HG03378 (cell line): ENCODE results near the gene MSL1.

Source experiments
- ATAC-seq: cut with Tn5 transposase; IDR thresholded peaks from one replicate; pipeline ENCODE4 v1.9.1; 2021; ENCODE audit warnings: mild to moderate bottlenecking, moderate library complexity; ENCODE audit not compliant: unreplicated experiment

Gene MSL1

GRCh38 chr17:40090237-40091119 lies 31.3 kb upstream of the MSL1 start:
- no peak for ATAC-seq

DNA sequence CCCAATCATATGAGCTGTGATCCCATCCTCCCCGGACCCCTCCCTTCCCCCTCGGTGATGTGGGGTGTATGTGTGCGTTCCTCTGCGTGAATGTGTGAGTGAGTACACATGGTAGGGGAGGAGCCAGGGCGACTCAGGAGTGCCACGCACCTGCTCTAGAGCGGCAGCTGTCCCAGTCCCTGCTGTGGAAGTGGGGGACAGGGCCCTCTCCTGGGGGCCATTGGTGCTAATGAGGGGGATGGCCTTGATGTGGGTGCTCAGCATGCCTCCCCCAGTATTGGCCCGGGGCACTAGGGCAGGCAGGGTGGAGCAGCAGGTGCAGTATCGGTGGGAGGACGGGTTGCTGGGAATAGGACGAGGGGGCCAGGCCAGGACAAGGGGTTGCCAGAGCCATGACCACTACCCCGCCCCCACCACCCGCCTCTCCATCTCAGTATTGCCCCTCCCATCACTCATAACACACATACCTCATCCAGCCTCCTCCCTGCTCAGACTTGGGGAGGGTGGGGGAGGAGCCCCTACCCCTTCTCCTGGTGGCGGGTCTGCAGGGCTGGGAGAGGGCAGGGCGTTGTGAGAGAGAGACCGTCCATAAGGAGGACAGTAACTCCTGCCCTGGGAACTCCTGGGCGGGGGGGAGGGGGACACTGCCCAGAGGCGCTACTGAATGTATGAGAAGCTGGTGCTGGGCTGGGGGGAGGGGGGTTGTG lies 29.9 kb upstream of the MSL1 start:
- ATAC-seq = no peak

- no peak for ATAC-seq
Observed at GRCh38 chr17:40092581-40092980, 29.2 kb upstream of the MSL1 start.

DNA sequence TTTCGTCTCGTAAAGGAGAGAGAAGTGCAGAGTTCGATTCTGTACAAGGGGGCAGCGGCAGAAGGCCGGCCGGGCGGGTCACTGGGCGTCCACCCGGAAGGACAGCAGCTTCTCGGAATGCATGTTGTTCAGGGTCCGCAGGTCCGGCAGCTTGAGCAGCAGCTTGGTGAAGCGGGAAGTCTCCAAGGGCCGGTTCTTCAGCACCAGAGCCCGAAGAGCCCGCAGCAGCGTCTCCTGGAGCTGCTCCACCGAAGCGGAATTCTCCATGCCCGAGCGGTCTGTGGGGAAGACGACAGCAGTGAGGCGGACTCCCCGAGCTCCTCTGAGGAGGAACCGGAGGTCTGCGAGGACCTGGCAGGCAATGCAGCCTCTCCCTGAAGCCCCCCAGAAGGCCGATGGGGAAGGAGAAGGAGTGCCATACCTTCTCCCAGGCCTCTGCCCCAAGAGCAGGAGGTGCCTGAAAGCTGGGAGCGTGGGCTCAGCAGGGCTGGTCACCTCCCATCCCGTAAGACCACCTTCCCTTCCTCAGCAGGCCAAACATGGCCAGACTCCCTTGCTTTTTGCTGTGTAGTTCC lies 28.7 kb upstream of the MSL1 start:
- ATAC-seq = no peak

DNA sequence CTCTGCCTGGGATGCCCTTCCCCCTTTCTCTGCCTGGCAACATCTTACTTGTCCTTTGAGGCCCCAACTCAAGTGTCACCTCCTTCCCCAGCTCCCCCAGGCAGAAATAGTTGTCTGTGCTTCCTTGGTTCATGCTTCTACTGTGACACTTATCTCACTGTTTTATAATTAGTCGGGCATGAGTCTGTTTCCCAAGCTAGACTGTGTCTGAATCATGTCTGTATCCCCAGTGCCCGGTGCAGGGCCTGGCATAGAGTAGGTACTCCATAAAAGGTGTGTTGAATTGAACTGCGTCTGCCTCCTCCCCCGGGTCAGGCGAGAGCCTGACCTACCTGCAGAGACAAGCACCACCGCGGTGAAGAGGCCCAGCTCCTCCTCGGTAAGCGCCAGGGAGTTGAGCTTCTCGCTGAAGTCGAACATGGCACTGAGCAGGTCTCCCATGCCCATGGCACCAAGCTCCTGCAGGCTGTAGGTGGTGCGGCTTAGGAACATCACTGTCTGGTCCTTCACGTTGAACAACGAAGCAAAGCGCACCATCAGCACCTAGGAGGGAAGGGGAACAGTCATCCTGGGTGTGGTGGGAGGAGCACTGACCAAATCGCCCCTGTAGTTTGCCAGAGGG lies 28.1 kb upstream of the MSL1 start:
- no peak for ATAC-seq

DNA sequence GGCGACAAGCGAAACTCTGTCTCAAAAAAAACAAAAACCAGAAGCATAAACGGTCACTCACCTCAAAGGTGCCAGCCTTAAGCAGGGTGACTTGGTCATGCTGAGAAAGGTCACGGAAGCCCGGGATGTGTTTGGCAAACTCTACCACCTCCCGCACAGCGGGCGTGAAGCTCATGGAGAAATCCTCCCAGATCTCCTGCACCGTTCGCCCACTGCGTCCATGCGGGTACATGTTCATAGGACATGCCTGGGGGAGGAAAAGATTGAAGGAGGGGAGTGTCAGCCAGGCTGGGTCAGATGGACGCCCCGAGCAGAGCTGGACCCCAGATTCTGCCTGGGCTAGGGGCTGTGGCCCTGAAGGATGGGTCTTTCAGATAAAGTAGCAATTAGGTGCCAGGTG lies 26.9 kb upstream of the MSL1 start:
- ATAC-seq = no peak

DNA sequence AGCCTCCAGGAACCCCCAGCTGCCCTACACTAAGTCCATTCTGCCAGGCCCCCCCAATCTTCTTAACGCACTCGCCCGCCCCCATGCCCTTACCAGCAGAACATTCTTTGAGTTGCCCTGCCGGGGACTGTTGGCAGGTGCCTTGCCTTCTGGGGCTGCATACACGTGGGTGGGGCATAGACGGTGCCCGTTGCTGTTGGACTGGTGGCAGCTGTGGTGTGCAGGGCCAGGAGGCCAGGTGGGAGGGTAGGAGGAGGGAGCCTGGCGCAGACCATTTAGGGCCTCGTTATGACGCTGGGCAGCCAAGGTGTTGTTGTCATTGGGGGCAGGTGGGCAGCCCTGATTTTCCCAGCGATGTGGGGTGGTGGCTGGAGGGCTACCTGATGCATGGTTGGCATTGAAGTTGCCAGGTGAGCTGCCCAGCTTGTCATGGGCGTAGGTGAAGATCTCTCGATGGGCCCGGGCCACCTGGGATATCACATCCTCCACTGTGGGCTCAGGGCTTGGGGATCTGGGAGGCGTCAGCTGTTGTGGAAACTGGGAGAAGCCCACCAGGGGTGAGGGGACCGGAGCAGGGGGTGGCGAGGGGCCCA lies 26.3 kb upstream of the MSL1 start:
- no peak for ATAC-seq

DNA sequence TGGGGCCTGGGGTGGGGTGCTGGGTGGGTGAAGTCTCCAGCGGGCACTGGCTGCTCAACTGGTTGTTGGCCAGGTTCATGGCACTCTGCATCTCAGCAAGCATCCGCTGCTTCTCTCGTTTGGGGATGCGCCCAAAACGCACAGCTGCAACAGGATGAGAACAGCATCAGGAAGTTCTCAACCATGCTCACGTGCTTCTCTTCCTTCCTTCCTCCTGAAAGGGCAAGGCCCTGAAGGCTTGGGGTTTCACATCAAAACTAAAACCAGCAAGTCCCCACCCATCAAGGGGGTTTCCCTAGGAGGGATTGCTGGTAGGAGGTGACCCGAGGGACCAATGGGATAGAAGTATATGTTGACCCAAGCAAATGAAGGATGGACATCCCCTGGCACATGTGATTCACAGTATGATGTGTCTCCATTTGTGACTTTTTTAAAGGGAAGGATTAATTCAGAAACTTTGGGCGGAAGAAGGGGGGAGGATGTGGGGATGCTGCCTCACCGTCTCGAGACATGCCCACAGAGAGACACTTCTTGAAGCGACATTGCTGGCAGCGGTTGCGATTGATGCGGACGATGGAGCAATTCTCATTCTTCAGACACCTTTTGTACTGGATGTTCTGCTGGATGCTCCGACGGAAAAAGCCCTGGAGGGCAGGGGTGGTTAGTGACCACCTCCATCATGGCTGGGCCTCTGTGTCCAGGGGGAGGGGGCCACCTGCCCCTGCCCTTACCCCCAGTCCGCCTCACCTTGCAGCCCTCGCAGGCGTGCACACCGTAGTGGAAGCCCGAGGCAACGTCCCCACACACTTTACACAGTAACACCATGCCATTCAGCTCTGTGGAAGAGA lies 25.6 kb upstream of the MSL1 start:
- ATAC-seq = peak; percentile 67

GRCh38 chr17:40097087-40097486 lies 24.7 kb upstream of the MSL1 start:
- no peak for ATAC-seq

DNA sequence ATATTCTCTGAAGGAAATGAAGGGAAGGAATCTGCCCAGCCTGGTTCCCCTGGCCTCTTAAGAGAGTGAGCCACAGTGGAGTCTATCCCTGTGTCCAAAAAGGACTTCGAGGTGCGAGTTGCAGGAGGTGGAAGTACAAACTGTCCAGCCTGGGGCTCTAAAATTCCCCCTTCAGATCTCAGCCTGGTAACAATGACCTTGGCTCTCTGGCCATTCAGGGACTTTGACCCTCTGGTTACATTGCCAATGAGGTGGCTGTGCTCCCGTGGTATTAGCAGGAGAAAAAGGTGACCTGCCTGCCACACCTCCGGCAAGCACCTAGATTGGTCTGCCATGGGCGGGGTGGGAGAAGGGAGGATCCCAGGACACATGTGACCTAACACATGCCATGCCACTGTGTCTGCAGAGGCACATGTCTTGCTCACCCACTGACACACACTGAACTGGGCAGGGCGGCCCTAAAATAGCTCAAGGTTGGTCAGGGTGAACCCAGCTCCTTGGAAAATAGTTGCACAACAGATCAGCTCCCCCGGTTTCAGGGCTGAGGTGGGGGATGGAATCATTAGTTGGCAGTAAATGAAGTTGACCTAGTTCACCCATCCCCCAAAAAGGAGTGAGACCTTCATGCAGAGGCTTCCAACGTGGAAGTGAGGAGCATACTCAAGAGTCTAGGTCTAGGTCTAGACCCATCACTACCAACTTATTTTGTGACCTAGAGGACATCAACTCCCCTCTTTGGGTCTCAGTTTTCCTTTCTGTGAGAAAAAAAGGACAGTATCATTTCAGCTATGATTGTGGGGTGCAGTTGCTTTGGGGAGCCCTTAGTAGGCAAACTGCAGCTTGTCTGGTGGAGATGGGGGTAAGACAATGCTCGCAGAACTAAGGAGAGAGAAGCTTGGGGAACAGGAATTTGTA lies 23.6 kb upstream of the MSL1 start:
- no peak for ATAC-seq

DNA sequence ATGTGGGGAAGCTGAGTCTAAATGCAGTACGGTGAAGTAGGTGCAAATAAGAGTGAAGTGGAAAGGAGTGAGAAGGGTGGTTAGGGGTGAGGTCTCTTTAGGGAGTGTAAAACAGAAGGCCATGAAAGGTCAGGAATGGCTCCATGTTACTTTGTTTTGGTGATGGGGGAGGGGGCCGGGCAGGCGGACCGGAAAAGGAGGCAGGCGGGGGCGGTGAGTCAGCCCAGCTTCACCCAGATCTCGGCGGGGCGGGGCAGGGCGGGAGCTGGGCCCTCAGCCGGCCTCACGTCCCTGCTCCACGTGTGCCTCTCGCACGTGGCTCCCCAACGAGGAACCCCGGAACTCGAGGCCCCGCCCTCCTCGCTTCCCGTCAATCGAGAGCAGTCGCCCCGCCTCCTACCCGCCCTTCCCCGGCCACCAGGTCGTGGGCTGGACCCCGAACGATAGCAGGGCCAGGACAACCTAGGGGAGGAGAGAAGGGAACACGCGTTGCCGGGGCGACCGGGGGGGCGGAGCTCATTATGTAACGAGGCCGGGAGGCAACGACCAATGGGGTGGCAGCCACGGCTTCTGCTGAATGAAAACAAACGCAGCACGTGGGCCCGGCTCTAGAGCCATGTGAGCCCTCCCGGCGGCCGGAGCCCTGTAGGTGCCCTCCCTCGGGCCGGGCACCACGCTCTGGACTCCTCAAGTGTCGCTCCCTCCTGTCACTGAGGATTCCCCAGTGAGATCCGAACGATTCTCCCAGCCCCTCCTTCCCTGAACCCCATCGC lies 22.7 kb upstream of the MSL1 start:
- peak; percentile 44 for ATAC-seq

- ATAC-seq = no peak
Observed at GRCh38 chr17:40099619-40100418, 22.0 kb upstream of the MSL1 start.

GRCh38 chr17:40100419-40100668 lies 21.4 kb upstream of the MSL1 start, which contains the start of gene NR1D1:
Gene NR1D1 (minus strand): TSS chr17:40100589. CDS start chr17:40100094, 495 bp downstream.
- no peak for ATAC-seq

DNA sequence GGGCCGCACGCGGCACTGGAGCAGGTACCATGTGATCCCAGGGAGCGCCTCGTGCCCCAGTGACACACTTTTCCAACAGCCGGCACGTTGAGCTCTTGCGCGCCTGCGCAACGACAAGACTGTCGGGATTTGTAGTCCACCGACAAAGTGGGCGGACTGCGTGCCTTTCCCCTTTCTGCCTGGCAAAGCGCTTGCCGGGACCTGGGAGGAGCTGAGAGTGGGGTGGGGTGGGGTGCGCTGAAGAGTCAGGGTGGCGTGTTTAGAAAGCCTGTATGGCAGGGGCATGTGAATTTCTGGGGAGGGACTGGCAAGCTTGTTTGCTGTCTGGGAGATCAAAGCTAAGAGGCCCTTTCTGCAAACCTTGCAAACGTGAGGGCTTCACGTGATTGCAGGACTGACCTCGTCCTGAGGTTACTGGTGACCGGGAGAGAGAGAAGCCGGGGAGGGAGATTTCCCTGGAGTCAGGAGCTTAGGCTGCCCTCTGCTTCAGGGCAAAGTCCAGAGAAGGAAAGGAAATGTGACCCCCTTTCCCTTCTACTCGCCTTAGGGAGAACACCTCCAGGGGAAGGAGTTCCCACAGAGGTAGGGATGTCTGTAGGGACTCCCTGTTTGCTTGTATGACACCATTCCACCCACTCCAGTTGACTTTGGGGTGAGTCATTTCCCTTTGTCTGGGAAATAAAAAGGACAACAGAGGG lies 21.0 kb upstream of the MSL1 start:
- ATAC-seq = no peak

DNA sequence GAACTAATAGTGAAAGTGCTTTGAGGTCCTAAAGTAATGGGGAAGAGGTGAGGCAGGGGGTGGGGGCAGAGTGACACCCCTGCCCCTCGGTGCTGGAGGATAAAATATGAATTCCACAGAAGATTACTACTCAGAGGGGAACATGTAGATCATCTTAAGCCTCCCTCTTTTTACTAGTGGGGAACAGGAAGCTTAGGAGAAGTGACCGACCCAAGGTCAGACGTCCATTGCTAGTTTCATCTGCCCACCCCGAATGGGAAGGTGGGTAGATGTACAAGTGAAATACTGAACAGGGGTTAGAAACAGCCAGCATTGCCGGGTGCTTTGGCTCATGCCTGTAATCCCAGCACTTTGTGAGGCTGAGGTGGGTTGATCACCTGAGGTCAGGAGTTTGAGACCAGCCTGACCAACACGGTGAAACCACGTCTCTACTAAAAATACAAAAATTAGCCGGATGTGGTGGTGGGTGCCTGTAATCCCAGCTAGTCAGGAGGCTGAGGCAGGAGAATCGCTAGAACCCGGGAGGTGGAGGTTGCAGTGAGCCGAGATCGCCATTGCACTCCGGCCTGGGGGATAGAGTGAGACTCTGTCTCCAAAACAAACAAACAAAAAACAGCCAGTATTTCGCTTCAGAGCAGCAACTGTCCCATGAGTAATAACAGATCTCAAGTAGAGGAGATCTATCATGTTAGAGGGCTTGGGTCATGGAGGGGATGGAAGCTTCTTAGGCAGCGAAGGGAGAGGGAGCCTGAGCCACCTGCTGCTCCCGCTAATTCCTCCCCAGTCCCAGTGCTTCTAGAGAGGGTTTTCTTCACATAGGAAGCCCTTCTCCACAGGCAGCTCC lies 20.2 kb upstream of the MSL1 start:
- no peak for ATAC-seq

GRCh38 chr17:40103071-40103661 lies 18.6 kb upstream of the MSL1 start:
- no peak for ATAC-seq
